Activated T-helper 2 cell treated with anti-CD3 and anti-CD28 coated beads, Interferon-gamma antibody, Interleukin-2, Interleukin-4, amounts not matched to agents 10 μg/mL and 5 μg/mL and 100 μg/mL, durations not matched to agents 14 hours and 24 hours and 36 hours (primary cell): ENCODE results near the gene CHST11. TPM values are rescaled to one million over a fixed set of nuclear protein-coding genes. Genes with fewer than 3 reads are reported as not detected.

Experiments used
- DNase-seq: peaks from one replicate; pipeline ENCODE4 v3.0.0; 2021; ENCODE audit warnings: low spot score
- H3K27ac Mint-ChIP-seq: one replicate; pipeline ENCODE4 v1.8.0; 2021; ENCODE audit warnings: mixed read lengths
- H3K27me3 Mint-ChIP-seq: one replicate; pipeline ENCODE4 v1.8.0; 2021; ENCODE audit warnings: low read depth, mixed read lengths
- H3K36me3 Mint-ChIP-seq: one replicate; pipeline ENCODE4 v1.8.0; 2021; ENCODE audit warnings: low read depth, mixed read lengths
- H3K4me1 Mint-ChIP-seq: one replicate; pipeline ENCODE4 v1.8.0; 2021; ENCODE audit warnings: low read depth, mixed read lengths
- H3K4me3 Mint-ChIP-seq: one replicate; pipeline ENCODE4 v1.8.0; 2021; ENCODE audit warnings: low read depth, mild to moderate bottlenecking, moderate library complexity, mixed read lengths
- H3K9me3 Mint-ChIP-seq: one replicate; pipeline ENCODE4 v1.8.0; 2021; ENCODE audit warnings: mixed read lengths
- intact Hi-C: fragments of 100-400 bp; cut with micrococcal nuclease; formaldehyde crosslinking; loops from one replicate; pipeline ENCODE4 v1.15.1; 2023
- total RNA-seq: library from RNA; stranded (reverse); gene quantifications from 2 replicates; pipeline ENCODE4 v1.2.3, GENCODE V29; 2022

The CHST11 gene
- total RNA-seq, 1 donor from 2014 or later: 50.6 TPM

GRCh38 chr12:104627231-104627989 is 170.7 kb downstream of the CHST11 start:
- Mint-ChIP-seq H3K27ac (no peak overlapping the region), H3K4me3 (no peak overlapping the region), H3K36me3 (peaks cover 28% of the 10 kb centered on the region), H3K9me3 (no peaks in the 10 kb centered on the region), H3K27me3 (no peaks in the 10 kb centered on the region), H3K4me1 (peaks cover 18% of the 10 kb centered on the region)
- DNase-seq: no peak
- intact Hi-C loops: no loop called here

GRCh38 chr12:104627990-104628830 is 171.5 kb downstream of the CHST11 start:
- Mint-ChIP-seq H3K36me3 (peaks cover 32% of the 10 kb centered on the region), H3K27ac (no peak overlapping the region), H3K4me1 (peaks cover 18% of the 10 kb centered on the region), H3K4me3 (no peak overlapping the region), H3K9me3 (no peaks in the 10 kb centered on the region), H3K27me3 (no peaks in the 10 kb centered on the region)
- intact Hi-C loops: no loop called here
- no peak for DNase-seq

GRCh38 chr12:104628831-104629135 is 172.0 kb downstream of the CHST11 start:
- intact Hi-C loops: no loop called here
- Mint-ChIP-seq H3K9me3 (no peaks in the 10 kb centered on the region), H3K4me3 (no peak overlapping the region), H3K27me3 (no peaks in the 10 kb centered on the region), H3K4me1 (peaks cover 17% of the 10 kb centered on the region), H3K27ac (no peak overlapping the region), H3K36me3 (peaks cover 34% of the 10 kb centered on the region)
- DNase-seq: no peak

GRCh38 chr12:104630230-104630670 is 173.5 kb downstream of the CHST11 start:
- no peak overlapping the region for H3K27ac Mint-ChIP-seq
- no peaks in the 10 kb centered on the region for H3K9me3 Mint-ChIP-seq
- H3K27me3 Mint-ChIP-seq: no peaks in the 10 kb centered on the region
- no peak overlapping the region for H3K4me3 Mint-ChIP-seq
- peaks cover 44% of the 10 kb centered on the region for H3K36me3 Mint-ChIP-seq
- H3K4me1 Mint-ChIP-seq: peaks cover 16% of the 10 kb centered on the region
- intact Hi-C loops: no loop called here
- DNase-seq: no peak

GRCh38 chr12:104631867-104632266 is 175.1 kb downstream of the CHST11 start:
- H3K9me3 Mint-ChIP-seq: no peaks in the 10 kb centered on the region
- H3K36me3 Mint-ChIP-seq: peaks cover 49% of the 10 kb centered on the region
- DNase-seq: no peak
- no peak overlapping the region for H3K27ac Mint-ChIP-seq
- intact Hi-C loops: no loop called here
- H3K4me1 Mint-ChIP-seq: peaks cover 22% of the 10 kb centered on the region
- no peaks in the 10 kb centered on the region for H3K27me3 Mint-ChIP-seq
- H3K4me3 Mint-ChIP-seq: no peak overlapping the region

- H3K4me3 Mint-ChIP-seq: no peak overlapping the region
- DNase-seq: no peak
- no peak overlapping the region for H3K27ac Mint-ChIP-seq
- peaks cover 24% of the 10 kb centered on the region for H3K4me1 Mint-ChIP-seq
- peaks cover 44% of the 10 kb centered on the region for H3K36me3 Mint-ChIP-seq
- no peaks in the 10 kb centered on the region for H3K27me3 Mint-ChIP-seq
- H3K9me3 Mint-ChIP-seq: no peaks in the 10 kb centered on the region
- intact Hi-C loops: no loop called here
These were observed 176.0 kb downstream of the CHST11 start for GRCh38 chr12:104632724-104633201.

- intact Hi-C loops: no loop called here
- Mint-ChIP-seq H3K4me1 (peaks cover 33% of the 10 kb centered on the region), H3K27me3 (no peaks in the 10 kb centered on the region), H3K36me3 (peaks cover 41% of the 10 kb centered on the region), H3K4me3 (no peak overlapping the region), H3K9me3 (no peaks in the 10 kb centered on the region), H3K27ac (no peak overlapping the region)
- DNase-seq: no peak
These were observed 177.3 kb downstream of the CHST11 start for GRCh38 chr12:104634044-104634443.

- Mint-ChIP-seq H3K27me3 (no peaks in the 10 kb centered on the region), H3K27ac (no peak overlapping the region), H3K36me3 (peaks cover 49% of the 10 kb centered on the region), H3K4me3 (no peak overlapping the region), H3K9me3 (peaks cover 7% of the 10 kb centered on the region), H3K4me1 (peaks cover 40% of the 10 kb centered on the region)
- intact Hi-C loops: no loop called here
- no peak for DNase-seq
These were observed 178.1 kb downstream of the CHST11 start for GRCh38 chr12:104634852-104635251.

- H3K27ac Mint-ChIP-seq: no peak overlapping the region
- H3K4me3 Mint-ChIP-seq: no peak overlapping the region
- H3K9me3 Mint-ChIP-seq: peaks cover 15% of the 10 kb centered on the region
- DNase-seq: no peak
- intact Hi-C loops: no loop called here
- H3K27me3 Mint-ChIP-seq: no peaks in the 10 kb centered on the region
- H3K4me1 Mint-ChIP-seq: peaks cover 42% of the 10 kb centered on the region
- peaks cover 53% of the 10 kb centered on the region for H3K36me3 Mint-ChIP-seq
These were observed 179.0 kb downstream of the CHST11 start for GRCh38 chr12:104635607-104636343.

- H3K9me3 Mint-ChIP-seq: peaks cover 15% of the 10 kb centered on the region
- H3K36me3 Mint-ChIP-seq: peaks cover 59% of the 10 kb centered on the region
- no peak overlapping the region for H3K4me3 Mint-ChIP-seq
- no peaks in the 10 kb centered on the region for H3K27me3 Mint-ChIP-seq
- intact Hi-C loops: no loop called here
- DNase-seq: no peak
- peaks cover 42% of the 10 kb centered on the region for H3K4me1 Mint-ChIP-seq
- no peak overlapping the region for H3K27ac Mint-ChIP-seq
These were observed 179.7 kb downstream of the CHST11 start for GRCh38 chr12:104636496-104636895.

GRCh38 chr12:104637604-104638003 is 180.9 kb downstream of the CHST11 start:
- peaks cover 15% of the 10 kb centered on the region for H3K9me3 Mint-ChIP-seq
- no peaks in the 10 kb centered on the region for H3K27me3 Mint-ChIP-seq
- H3K4me1 Mint-ChIP-seq: peaks cover 45% of the 10 kb centered on the region
- peak overlapping the region; percentile 6 for H3K27ac Mint-ChIP-seq
- DNase-seq: no peak
- intact Hi-C loops: no loop called here
- H3K4me3 Mint-ChIP-seq: no peak overlapping the region
- H3K36me3 Mint-ChIP-seq: peaks cover 58% of the 10 kb centered on the region

GRCh38 chr12:104638218-104638850 is 181.6 kb downstream of the CHST11 start:
- H3K27me3 Mint-ChIP-seq: no peaks in the 10 kb centered on the region
- DNase-seq: no peak
- peaks cover 15% of the 10 kb centered on the region for H3K9me3 Mint-ChIP-seq
- peak overlapping the region; percentile 46 for H3K27ac Mint-ChIP-seq
- H3K36me3 Mint-ChIP-seq: peaks cover 56% of the 10 kb centered on the region
- intact Hi-C loops: no loop called here
- no peak overlapping the region for H3K4me3 Mint-ChIP-seq
- H3K4me1 Mint-ChIP-seq: peaks cover 48% of the 10 kb centered on the region
